ENCODE results near the gene GOLGA8J.

DNA sequence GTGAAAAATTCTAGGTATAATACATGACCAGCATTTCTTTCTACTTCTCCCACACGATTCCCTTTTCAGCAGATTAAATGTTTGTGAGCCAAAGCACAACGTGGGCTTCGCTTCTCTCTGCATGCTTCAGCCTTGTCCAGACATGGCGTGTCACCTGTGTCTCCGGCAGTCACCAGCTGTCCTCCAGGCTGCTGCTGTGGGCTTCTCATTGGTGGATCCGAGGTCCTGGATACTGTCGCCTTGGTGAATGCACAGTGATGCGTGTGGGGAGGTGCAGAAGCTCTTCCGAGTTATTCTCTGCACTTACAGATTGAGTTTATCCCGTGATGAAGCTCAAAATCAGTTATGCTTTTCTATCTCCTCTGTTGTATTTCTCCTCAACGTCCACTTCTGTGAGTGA lies 23.0 kb upstream of the GOLGA8J start:
- TF ChIP-seq FOXM1 (IDR thresholded peaks at IDR 0.05; ENCODE audit: borderline replicate concordance) (no peak), SP1 (IDR thresholded peaks at IDR 0.05) (no peak), ZNF384 (IDR thresholded peaks at IDR 0.05) (no peak), SUZ12 (IDR thresholded peaks at IDR 0.05) (no peak), FOXK2 (IDR thresholded peaks at IDR 0.05) (no peak), ELF4 (IDR thresholded peaks at IDR 0.05) (no peak), FOXA1 (IDR thresholded peaks at IDR 0.05) (no peak), L3MBTL2 (conservative IDR thresholded peaks at IDR 0.05) (no peak), BHLHE40 (IDR thresholded peaks at IDR 0.05; ENCODE audit: borderline replicate concordance) (no peak), NFRKB (IDR thresholded peaks at IDR 0.05) (no peak)
